Astrocyte (in vitro differentiated cells and primary cell): ENCODE data around the gene ELAC2. TPM values are rescaled to one million over a fixed set of nuclear protein-coding genes. Genes with fewer than 3 reads are reported as not detected.

ENCODE experiments used
- DNase-seq: peaks from one replicate; pipeline ENCODE4 v3.0.0-alpha.2; 2010; ENCODE audit warnings: low read depth
- FAIRE-seq: peaks from 2 replicates; lab custom pipeline; 2011; peaks lifted over from hg19 to GRCh38; lab: Jason Lieb, UNC
- H2AFZ ChIP-seq: 2 replicates; pipeline ENCODE4 v1.6.0; 2012; ENCODE audit warnings: low read depth, low read length, inconsistent platforms
- H3K27ac ChIP-seq: 2 replicates; pipeline ENCODE4 v1.5.1; 2011; ENCODE audit warnings: low read depth, low read length, inconsistent platforms
- H3K27me3 ChIP-seq: 2 replicates; pipeline ENCODE4 v1.6.0; 2011; ENCODE audit warnings: low read length, inconsistent platforms; ENCODE audit not compliant: insufficient read depth
- H3K36me3 ChIP-seq: 2 replicates; pipeline ENCODE4 v1.5.1; 2011; ENCODE audit warnings: low read length, inconsistent platforms; ENCODE audit not compliant: insufficient read depth
- H3K4me1 ChIP-seq: 2 replicates; pipeline ENCODE4 v1.5.1; 2011; ENCODE audit warnings: low read length, inconsistent platforms; ENCODE audit not compliant: insufficient read depth
- H3K4me2 ChIP-seq: 2 replicates; pipeline ENCODE4 v1.6.0; 2012; ENCODE audit warnings: low read length, inconsistent platforms
- H3K4me3 ChIP-seq: 2 replicates; pipeline ENCODE4 v1.5.1; 2011; ENCODE audit warnings: low read depth, mild to moderate bottlenecking, low read length, inconsistent platforms; ENCODE audit not compliant: insufficient read depth
- H3K79me2 ChIP-seq: 2 replicates; pipeline ENCODE4 v1.6.0; 2012; ENCODE audit warnings: mild to moderate bottlenecking, low read length, inconsistent platforms; ENCODE audit not compliant: insufficient read depth
- H3K9ac ChIP-seq: 2 replicates; pipeline ENCODE4 v1.6.0; 2012; ENCODE audit warnings: mild to moderate bottlenecking, low read length, inconsistent platforms
- H3K9me3 ChIP-seq: 2 replicates; pipeline ENCODE4 v1.5.1; 2012; ENCODE audit warnings: low read depth, mild to moderate bottlenecking, low read length, inconsistent platforms; ENCODE audit not compliant: insufficient read depth
- H4K20me1 ChIP-seq: 2 replicates; pipeline ENCODE4 v1.6.0; 2012; ENCODE audit warnings: low read length, inconsistent platforms; ENCODE audit not compliant: insufficient read depth
- H3K27ac Mint-ChIP-seq: one replicate; pipeline ENCODE4 v1.8.0; 2021; ENCODE audit warnings: mild to moderate bottlenecking, mixed read lengths; ENCODE audit not compliant: unreplicated experiment
- H3K27me3 Mint-ChIP-seq: one replicate; pipeline ENCODE4 v1.8.0; 2021; ENCODE audit warnings: low read depth, mixed read lengths; ENCODE audit not compliant: unreplicated experiment
- H3K36me3 Mint-ChIP-seq: one replicate; pipeline ENCODE4 v1.8.0; 2021; ENCODE audit warnings: low read depth, mixed read lengths; ENCODE audit not compliant: unreplicated experiment
- H3K4me1 Mint-ChIP-seq: one replicate; pipeline ENCODE4 v1.8.0; 2021; ENCODE audit warnings: low read depth, mixed read lengths; ENCODE audit not compliant: unreplicated experiment
- H3K4me3 Mint-ChIP-seq: one replicate; pipeline ENCODE4 v1.8.0; 2021; ENCODE audit warnings: mild to moderate bottlenecking, moderate library complexity, mixed read lengths; ENCODE audit not compliant: unreplicated experiment
- H3K9me3 Mint-ChIP-seq: one replicate; pipeline ENCODE4 v1.8.0; 2021; ENCODE audit warnings: mild to moderate bottlenecking, mixed read lengths; ENCODE audit not compliant: unreplicated experiment
- CTCF ChIP-seq: IDR thresholded peaks from 2 replicates; pipeline ENCODE4 v1.5.1; 2011; ENCODE audit warnings: low read depth, mild to moderate bottlenecking, inconsistent platforms, low read length, moderate library complexity; ENCODE audit not compliant: insufficient read depth
- EZH2 ChIP-seq: IDR thresholded peaks from 2 replicates; pipeline ENCODE4 v1.6.1; 2012; ENCODE audit warnings: mild to moderate bottlenecking, low read length, inconsistent platforms; ENCODE audit not compliant: insufficient read depth
- total RNA-seq: library from RNA; stranded (reverse); gene quantifications from 2 replicates; pipeline ENCODE4 v1.2.1, GENCODE V29; 2021

The ELAC2 gene
- total RNA-seq, 1 donor from 2014 or later: 63.2 TPM

GRCh38 chr17:13025687-13026086 lies 7.9 kb upstream of the ELAC2 start:
- Mint-ChIP-seq H3K9me3 (no peaks in the 10 kb centered on the region), H3K27ac (no peak overlapping the region), H3K36me3 (no peaks in the 10 kb centered on the region), H3K27me3 (peaks cover 9% of the 10 kb centered on the region), H3K4me3 (no peak overlapping the region), H3K4me1 (no peaks in the 10 kb centered on the region)
- no peak overlapping the region for H3K4me2 ChIP-seq
- TF ChIP-seq CTCF (no peak), EZH2 (no peak)
- no peaks in the 10 kb centered on the region for H3K4me1 ChIP-seq
- no peaks in the 10 kb centered on the region for H3K36me3 ChIP-seq
- H3K27me3 ChIP-seq: peaks cover 2% of the 10 kb centered on the region
- H3K9ac ChIP-seq: no peak overlapping the region
- no peaks in the 10 kb centered on the region for H4K20me1 ChIP-seq
- FAIRE-seq (no peak), DNase-seq (no peak)
- H3K4me3 ChIP-seq: no peak overlapping the region
- no peaks in the 10 kb centered on the region for H3K9me3 ChIP-seq
- no peak overlapping the region for H3K27ac ChIP-seq
- H2AFZ ChIP-seq: no peak overlapping the region
- no peaks in the 10 kb centered on the region for H3K79me2 ChIP-seq

GRCh38 chr17:13025258-13025627 lies 7.4 kb upstream of the ELAC2 start:
- Histone ChIP-seq H4K20me1 (no peaks in the 10 kb centered on the region), H3K9me3 (no peaks in the 10 kb centered on the region), H3K4me1 (no peaks in the 10 kb centered on the region), H3K36me3 (no peaks in the 10 kb centered on the region), H3K27me3 (peaks cover 2% of the 10 kb centered on the region), H3K4me3 (no peak overlapping the region), H3K27ac (no peak overlapping the region), H3K79me2 (no peaks in the 10 kb centered on the region), H3K4me2 (no peak overlapping the region), H2AFZ (no peak overlapping the region), H3K9ac (no peak overlapping the region)
- no peak for TF ChIP-seq EZH2
- no peak for TF ChIP-seq CTCF
- H3K27ac Mint-ChIP-seq: no peak overlapping the region
- H3K4me3 Mint-ChIP-seq: no peak overlapping the region
- no peaks in the 10 kb centered on the region for H3K36me3 Mint-ChIP-seq
- H3K27me3 Mint-ChIP-seq: peaks cover 9% of the 10 kb centered on the region
- FAIRE-seq (no peak), DNase-seq (no peak)
- no peaks in the 10 kb centered on the region for H3K9me3 Mint-ChIP-seq
- H3K4me1 Mint-ChIP-seq: no peaks in the 10 kb centered on the region

- TF ChIP-seq CTCF: peak; percentile 90
- no peak for TF ChIP-seq EZH2
- H3K27me3 ChIP-seq: no peaks in the 10 kb centered on the region
- Mint-ChIP-seq H3K36me3 (no peaks in the 10 kb centered on the region), H3K27me3 (peaks cover 9% of the 10 kb centered on the region), H3K27ac (no peak overlapping the region), H3K9me3 (no peaks in the 10 kb centered on the region), H3K4me3 (no peak overlapping the region), H3K4me1 (no peaks in the 10 kb centered on the region)
- no peak overlapping the region for H3K27ac ChIP-seq
- H3K9me3 ChIP-seq: no peaks in the 10 kb centered on the region
- H3K4me2 ChIP-seq: peak overlapping the region; percentile 29
- H2AFZ ChIP-seq: no peak overlapping the region
- peak; percentile 34 for FAIRE-seq
- DNase-seq: no peak
- no peak overlapping the region for H3K4me3 ChIP-seq
- H4K20me1 ChIP-seq: no peaks in the 10 kb centered on the region
- H3K4me1 ChIP-seq: no peaks in the 10 kb centered on the region
- no peak overlapping the region for H3K9ac ChIP-seq
- no peaks in the 10 kb centered on the region for H3K79me2 ChIP-seq
- H3K36me3 ChIP-seq: no peaks in the 10 kb centered on the region
These were observed 6.9 kb upstream of the ELAC2 start for GRCh38 chr17:13024526-13025257.
